Measurements from ENCODE around the gene SPON1. TPM values are rescaled to one million over a fixed set of nuclear protein-coding genes. Genes with fewer than 3 reads are reported as not detected.

SPON1 gene
- polyA plus RNA-seq, 2 of the 4 experiments (the other 2 are of a cell fraction), result not detected

DNA sequence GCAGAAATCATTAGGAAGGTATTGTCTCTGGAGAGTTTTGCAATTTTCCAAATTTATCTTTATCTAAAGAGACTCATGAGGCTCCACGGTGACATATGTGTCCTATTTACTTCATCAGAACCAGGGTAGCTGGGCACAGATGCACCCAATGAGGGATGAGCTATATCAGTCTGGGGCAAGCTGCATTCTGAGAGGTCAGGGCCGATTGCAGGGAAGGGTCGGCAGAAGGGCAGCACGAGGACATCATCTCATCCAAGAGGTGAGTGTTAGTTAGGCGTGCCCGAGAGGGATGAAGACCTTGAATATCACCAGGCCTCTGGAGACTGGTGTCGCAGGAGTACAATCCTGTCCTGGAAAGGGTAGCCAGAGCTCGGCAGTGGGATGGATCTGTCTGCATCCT, 41.0 kb upstream of the SPON1 start:
- ChIA-PET POLR2A (no interaction called here), CTCF (no interaction called here)
- FAIRE-seq (no peak), DNase-seq (ENCODE audit: low read depth in 1 of 2, low spot score in 1 of 2) (no peak), ATAC-seq (no peak)
- TF ChIP-seq EHF (CRISPR knock-in tag; IDR thresholded peaks at IDR 0.05), result no peak
- Histone ChIP-seq H3K4me2 (no peak overlapping the region), H3K4me1 (no peaks in the 10 kb centered on the region), H3K9me3 (no peaks in the 10 kb centered on the region), H3K4me3 (no peak overlapping the region), H3K27ac (no peak overlapping the region)
- 35% methylated on average over 8 of the region's 8 CpGs for WGBS (ENCODE audit: missing lambda C conversion rate)

DNA sequence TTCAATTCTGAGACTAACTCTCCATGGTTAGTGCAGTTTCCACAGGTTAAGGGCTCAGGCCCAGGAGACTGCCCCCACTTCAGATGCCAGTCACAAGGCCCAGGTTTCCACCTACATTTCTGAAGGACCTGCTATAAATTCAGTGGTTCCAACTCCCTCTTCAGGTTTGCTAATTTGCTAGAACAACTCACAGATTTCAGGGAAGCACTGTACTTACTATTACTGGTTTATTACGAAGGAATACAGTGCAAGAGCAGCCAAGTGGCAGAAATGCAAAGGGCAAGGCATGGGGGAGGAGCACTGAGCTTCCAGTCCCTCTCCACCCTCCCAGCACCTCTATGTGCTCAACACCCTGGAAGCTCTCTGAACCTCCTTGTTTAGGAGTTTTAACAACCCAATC, 39.3 kb upstream of the SPON1 start:
- WGBS (ENCODE audit: missing lambda C conversion rate), result 24% methylated on average over 1 of the region's 1 CpG
- Histone ChIP-seq H3K4me1 (no peaks in the 10 kb centered on the region), H3K27ac (no peak overlapping the region), H3K4me2 (no peak overlapping the region), H3K9me3 (no peaks in the 10 kb centered on the region), H3K4me3 (no peak overlapping the region)
- no peak for DNase-seq (ENCODE audit: low read depth in 1 of 2, low spot score in 1 of 2)
- no peak for FAIRE-seq
- TF ChIP-seq BCL3 (IDR thresholded peaks at IDR 0.05) (no peak), HEYL (CRISPR knock-in tag; IDR thresholded peaks at IDR 0.05) (no peak), HOXB5 (CRISPR knock-in tag; IDR thresholded peaks at IDR 0.05) (no peak), CEBPB (IDR thresholded peaks at IDR 0.05) (no peak), RARB (CRISPR knock-in tag; IDR thresholded peaks at IDR 0.05) (no peak), JUNB (IDR thresholded peaks at IDR 0.05) (no peak), ZNF302 (CRISPR knock-in tag; IDR thresholded peaks at IDR 0.05) (no peak), MAFK (IDR thresholded peaks at IDR 0.05; ENCODE audit: partially characterized antibody) (no peak)
- TF ChIP-seq, protein P1, sequence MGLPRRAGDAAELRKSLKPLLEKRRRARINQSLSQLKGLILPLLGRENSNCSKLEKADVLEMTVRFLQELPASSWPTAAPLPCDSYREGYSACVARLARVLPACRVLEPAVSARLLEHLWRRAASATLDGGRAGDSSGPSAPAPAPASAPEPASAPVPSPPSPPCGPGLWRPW (IDR thresholded peaks at IDR 0.05), result no peak
- ChIA-PET POLR2A (no interaction called here), CTCF (no interaction called here)
- ATAC-seq, result no peak

- ChIA-PET CTCF (interaction anchor here (1.0 to 1.3 kb wide), 2 partner anchors 14 to 83 kb away, joined by 4 read pairs; no protein-coding TSS in a partner anchor), POLR2A (no interaction called here)
- H3K4me2 ChIP-seq, result no peak overlapping the region
- no peak for FAIRE-seq
- 44% methylated on average over 8 of the region's 8 CpGs for whole genome bisulfite sequencing (ENCODE audit: missing lambda C conversion rate)
- 0 out of 3 replicates have a peak, but pooled peaks cover 1% of the 10 kb centered on the region for H3K4me1 ChIP-seq
- TF ChIP-seq CEBPB (IDR thresholded peaks at IDR 0.05) (no peak), FOXS1 (CRISPR knock-in tag; IDR thresholded peaks at IDR 0.05) (no peak), CBX8 (IDR thresholded peaks at IDR 0.05) (no peak), RFX5 (IDR thresholded peaks at IDR 0.05) (no peak), PHF8 (IDR thresholded peaks at IDR 0.05; ENCODE audit: borderline replicate concordance, low read depth) (no peak), HMGXB4 (CRISPR knock-in tag; IDR thresholded peaks at IDR 0.05; ENCODE audit: borderline replicate concordance) (no peak), HOXA7 (CRISPR knock-in tag; IDR thresholded peaks at IDR 0.05) (no peak), KDM1A (IDR thresholded peaks at IDR 0.05; ENCODE audit: low read depth) (no peak), CHD2 (IDR thresholded peaks at IDR 0.05; ENCODE audit: low read length, partially characterized antibody) (no peak), BCL3 (IDR thresholded peaks at IDR 0.05) (no peak)
- TF ChIP-seq, protein P2, sequence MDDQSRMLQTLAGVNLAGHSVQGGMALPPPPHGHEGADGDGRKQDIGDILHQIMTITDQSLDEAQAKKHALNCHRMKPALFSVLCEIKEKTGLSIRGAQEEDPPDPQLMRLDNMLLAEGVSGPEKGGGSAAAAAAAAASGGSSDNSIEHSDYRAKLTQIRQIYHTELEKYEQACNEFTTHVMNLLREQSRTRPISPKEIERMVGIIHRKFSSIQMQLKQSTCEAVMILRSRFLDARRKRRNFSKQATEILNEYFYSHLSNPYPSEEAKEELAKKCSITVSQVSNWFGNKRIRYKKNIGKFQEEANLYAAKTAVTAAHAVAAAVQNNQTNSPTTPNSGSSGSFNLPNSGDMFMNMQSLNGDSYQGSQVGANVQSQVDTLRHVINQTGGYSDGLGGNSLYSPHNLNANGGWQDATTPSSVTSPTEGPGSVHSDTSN (IDR thresholded peaks at IDR 0.05), result no peak
- H3K4me3 ChIP-seq, result no peak overlapping the region
- no peak for ATAC-seq
- no peak for DNase-seq (ENCODE audit: low read depth in 1 of 2, low spot score in 1 of 2)
- no peak overlapping the region for H3K27ac ChIP-seq
- H3K9me3 ChIP-seq, result no peaks in the 10 kb centered on the region
Observed at GRCh38 chr11:13923716-13924650, 38.5 kb upstream of the SPON1 start.

All from A549 (cell line).